HG03060 (cell line): Measurements from ENCODE around the gene KIAA0232.

ENCODE experiments used
- ATAC-seq: cut with Tn5 transposase; IDR thresholded peaks from one replicate; pipeline ENCODE4 v1.9.1; 2021; ENCODE audit warnings: low read depth, moderate number of reproducible peaks; ENCODE audit not compliant: unreplicated experiment

The KIAA0232 gene

DNA sequence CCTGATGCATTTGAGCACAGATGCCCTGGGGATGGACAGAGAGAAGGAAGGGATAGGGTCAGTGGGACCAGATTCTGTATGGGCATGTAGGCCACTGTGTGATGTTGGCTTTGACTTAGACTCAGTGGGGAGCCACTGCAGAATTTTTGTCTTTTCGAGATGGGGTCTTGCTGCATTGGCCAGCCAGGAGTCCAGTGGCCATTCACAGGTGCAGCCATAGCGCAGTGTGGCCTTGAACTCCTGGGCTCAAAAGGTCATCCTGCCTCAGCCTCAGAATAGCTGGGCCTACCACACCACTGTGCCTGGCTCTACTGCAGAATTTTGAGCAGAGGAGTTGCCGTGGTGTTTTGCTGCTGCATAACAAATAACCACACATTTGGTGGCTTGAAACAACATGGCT is 149.9 kb downstream of the KIAA0232 start:
- no peak for ATAC-seq

DNA sequence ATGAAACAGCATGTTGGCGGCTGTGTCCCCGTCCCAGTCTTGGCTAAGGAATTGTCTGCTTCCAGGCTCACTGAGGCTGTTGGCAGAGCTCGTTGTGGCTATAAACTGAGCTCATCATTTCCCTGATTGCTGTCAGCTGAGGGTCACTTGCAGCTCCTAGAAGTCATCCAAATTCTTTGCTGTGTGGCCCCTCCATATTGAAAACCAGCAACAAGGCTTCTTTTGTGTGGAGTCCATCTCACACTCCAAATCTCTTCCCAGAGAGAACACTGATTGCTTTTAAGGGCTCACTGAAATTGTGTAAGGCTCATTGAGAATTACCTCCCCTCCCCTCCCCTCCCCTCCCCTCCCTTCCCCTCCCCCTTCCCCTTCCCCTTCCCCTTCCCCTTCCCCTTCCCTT is 150.4 kb downstream of the KIAA0232 start:
- no peak for ATAC-seq
